Measurements from ENCODE around the gene DNAJC5. TPM values are rescaled to one million over a fixed set of nuclear protein-coding genes. Genes with fewer than 3 reads are reported as not detected.
A peak's percentile ranks its signal among the peaks of the same experiment; 100 is the strongest.

Gene DNAJC5
- total and polyA plus RNA-seq, 2 of the 8 experiments (the other 6 are each of a cell fraction or from before 2014, with no cell fraction given): 19.2 to 31.2 TPM

- peak overlapping the region; percentile 83 for H4K91ac ChIP-seq (replicated peaks; ENCODE audit: insufficient read length, low read length)
- peaks cover 7 to 47% (median 43%) of the 10 kb centered on the region in 4 experiments for H3K4me1 ChIP-seq (replicated peaks in 1 of 4; ENCODE audit: control insufficient read depth in 3 of 4, insufficient read depth in 4 of 4, low read length in 3 of 4)
- peak overlapping the region; percentile 90; the same call in 1 of the 2 replicates for H3K18ac ChIP-seq (ENCODE audit: extremely low read depth, low read length)
- no peak overlapping the region for H2BK20ac ChIP-seq (ENCODE audit: low read length)
- peak overlapping the region; percentile 61 to 74 for H3K4me2 ChIP-seq (ENCODE audit: insufficient read depth in 1 of 2, low read depth in 2 of 2, low read length in 2 of 2)
- H4K8ac ChIP-seq (ENCODE audit: extremely low read depth, insufficient read depth, low read length): peak overlapping the region; percentile 82; the same call in 1 of the 2 replicates
- peak; percentile 53; the same call in 1 of the 2 replicates for TF ChIP-seq CREB1 (IDR thresholded peaks at IDR 0.05)
- peak; percentile 65 for TF ChIP-seq MAX (IDR thresholded peaks at IDR 0.05)
- TF ChIP-seq RAD21 (IDR thresholded peaks at IDR 0.05 in 1 of 2, conservative IDR thresholded peaks at IDR 0.05 in 1 of 2; ENCODE audit: low read depth in 2 of 2, low read length in 2 of 2): no peak
- peak; percentile 90 for TF ChIP-seq SP1 (IDR thresholded peaks at IDR 0.05; ENCODE audit: low read depth, low read length)
- peak overlapping the region; percentile 13 for H3K4ac ChIP-seq (replicated peaks; ENCODE audit: insufficient read length, low read depth, low read length)
- peak overlapping the region; percentile 78; the same call in 1 of the 2 replicates for H2BK5ac ChIP-seq (ENCODE audit: low read depth, low read length)
- peak overlapping the region; percentile 87; the same call in 1 of the 2 replicates for H2BK12ac ChIP-seq (ENCODE audit: low read depth, low read length)
- ChIA-PET POLR2A (ENCODE audit: partially characterized antibody) (interaction anchor here (0.8 to 4.9 kb wide), 7 partner anchors 9 to 186 kb away, joined by 3 to 34 read pairs (median 3); partner anchors contain the start of gene TPD52L2), CTCF (ENCODE audit: partially characterized antibody) (interaction anchor here (0.7 to 3.1 kb wide), 9 partner anchors 8 to 124 kb away, joined by 3 to 13 read pairs (median 5); partner anchors contain the start of genes PRPF6 and TPD52L2)
- no peak overlapping the region for H4K5ac ChIP-seq (ENCODE audit: insufficient read length, low read depth, low read length)
- H2AFZ ChIP-seq (ENCODE audit: low read length): no peak overlapping the region
- no peak overlapping the region for H3K27ac ChIP-seq (ENCODE audit: low read depth, low read length)
- H3K79me1 ChIP-seq (ENCODE audit: low read depth, low read length): no peaks in the 10 kb centered on the region
- WGBS, 2 experiments (ENCODE audit: extremely low coverage in 1 of 2, insufficient coverage in 1 of 2, insufficient read length in 1 of 2, insufficient replicate concordance in 2 of 2, low coverage in 1 of 2, low lambda C conversion rate in 2 of 2, missing lambda C conversion rate in 1 of 2): 40% methylated on average over 22 of the region's 22 CpGs; no CpG with 5 or more reads in 1 of the 2 experiments
- no peaks in the 10 kb centered on the region for H3K27me3 ChIP-seq (replicated peaks in 1 of 4; ENCODE audit: control insufficient read depth in 3 of 4, extremely low read depth in 1 of 4, insufficient read depth in 3 of 4, low read length in 3 of 4)
- H2AK5ac ChIP-seq (ENCODE audit: low read depth, low read length): no peak overlapping the region
- H2BK120ac ChIP-seq (replicated peaks; ENCODE audit: low read depth, low read length): no peak overlapping the region
- peak overlapping the region in 3 of 4 experiments; percentile 8 to 56 (median 19); a peak in 4 of 8 replicates for H3K4me3 ChIP-seq (ENCODE audit: extremely low read depth in 1 of 4, insufficient read depth in 2 of 4, low read depth in 3 of 4, low read length in 4 of 4)
- no peaks in the 10 kb centered on the region for H3K9me3 ChIP-seq (ENCODE audit: insufficient read depth in 2 of 2, low read depth in 1 of 2, low read length in 1 of 2)
- peaks cover 8% of the 10 kb centered on the region; the same call in 1 of the 2 replicates for H3K23me2 ChIP-seq (ENCODE audit: low read depth, low read length)
- H2BK15ac ChIP-seq (ENCODE audit: low read length): no peak overlapping the region
- no peak overlapping the region for H3K23ac ChIP-seq (ENCODE audit: insufficient read length)
- DNase-seq (ENCODE audit: low read depth in 1 of 2, low spot score in 2 of 2) (peak in 1 of 2 experiments; percentile 88), FAIRE-seq (no peak)
- no peak overlapping the region for H3K9ac ChIP-seq (replicated peaks in 1 of 4; ENCODE audit: extremely low read depth in 1 of 4, low read depth in 3 of 4, low read length in 3 of 4)
- H3K56ac ChIP-seq (replicated peaks; ENCODE audit: insufficient read length, low read depth, low read length): peak overlapping the region; percentile 8
- H3K36me3 ChIP-seq (ENCODE audit: control insufficient read depth in 2 of 4, insufficient read depth in 4 of 4, low read length in 3 of 4): 0 out of 8 replicates have a peak, but pooled peaks cover 0 to under 1% (median 0%) of the 10 kb centered on the region in 4 experiments
- no peaks in the 10 kb centered on the region for H4K20me1 ChIP-seq (replicated peaks in 1 of 2; ENCODE audit: control insufficient read depth in 1 of 2, insufficient read depth in 2 of 2, low read length in 2 of 2)
- H3K14ac ChIP-seq (ENCODE audit: insufficient read length): no peak overlapping the region
- H3K79me2 ChIP-seq (ENCODE audit: control insufficient read depth in 1 of 2, insufficient read depth in 2 of 2, low read length in 2 of 2): no peaks in the 10 kb centered on the region
Measured at GRCh38 chr20:63856098-63856511, 38.8 kb upstream of the DNAJC5 start.

All from H1 (cell line).